ENCODE measurements around the gene COLEC11. TPM values are rescaled to one million over a fixed set of nuclear protein-coding genes. Genes with fewer than 3 reads are reported as not detected.

Gene COLEC11
- total and polyA plus RNA-seq, 5 experiments from 2014 or later: 1.8 to 1.9 TPM; not detected in 3

GRCh38 chr2:3639653-3640052 is 44.7 kb downstream of the COLEC11 start:
- no peak overlapping the region for H3K4me3 Mint-ChIP-seq
- peaks cover 0 to 26% (median 0%) of the 10 kb centered on the region in 5 donors for H3K27me3 Mint-ChIP-seq
- peaks cover 0 to 3% (median 0%) of the 10 kb centered on the region in 4 donors for H3K4me1 Mint-ChIP-seq
- no peak for DNase-seq
- H3K9me3 Mint-ChIP-seq: no peaks in the 10 kb centered on the region
- ATAC-seq: no peak
- H3K36me3 Mint-ChIP-seq: no peaks in the 10 kb centered on the region
- H3K27ac Mint-ChIP-seq: no peak overlapping the region
- POLR2A ChIA-PET: no interaction called here

GRCh38 chr2:3641181-3641580 is 46.3 kb downstream of the COLEC11 start:
- H3K27ac Mint-ChIP-seq: no peak overlapping the region
- peaks cover 0 to 3% (median 0%) of the 10 kb centered on the region in 4 donors for H3K4me1 Mint-ChIP-seq
- POLR2A ChIA-PET: no interaction called here
- no peaks in the 10 kb centered on the region for H3K9me3 Mint-ChIP-seq
- no peak overlapping the region for H3K4me3 Mint-ChIP-seq
- H3K27me3 Mint-ChIP-seq: peaks cover 0 to 15% (median 0%) of the 10 kb centered on the region in 5 donors
- no peak for DNase-seq
- no peaks in the 10 kb centered on the region for H3K36me3 Mint-ChIP-seq
- ATAC-seq: no peak

GRCh38 chr2:3641841-3642421 is 47.0 kb downstream of the COLEC11 start:
- POLR2A ChIA-PET: interaction anchor here (1.1 kb wide), 1 partner anchor 32 kb away, joined by 3 read pairs; no protein-coding TSS in a partner anchor
- H3K36me3 Mint-ChIP-seq: no peaks in the 10 kb centered on the region
- no peak overlapping the region for H3K4me3 Mint-ChIP-seq
- DNase-seq (no peak), ATAC-seq (no peak)
- H3K27me3 Mint-ChIP-seq: peaks cover 0 to 8% (median 0%) of the 10 kb centered on the region in 5 donors
- H3K9me3 Mint-ChIP-seq: no peaks in the 10 kb centered on the region
- H3K27ac Mint-ChIP-seq: peak overlapping the region in 1 of 10 donors; percentile 17
- H3K4me1 Mint-ChIP-seq: peaks cover 0 to 3% (median 0%) of the 10 kb centered on the region in 4 donors

- peak in 1 of 10 donors; percentile 15 for DNase-seq
- H3K27me3 Mint-ChIP-seq: peaks cover 0 to 2% (median under 1%) of the 10 kb centered on the region in 5 donors
- POLR2A ChIA-PET: interaction anchor here (1.1 kb wide), 1 partner anchor 33 kb away, joined by 3 read pairs; no protein-coding TSS in a partner anchor
- H3K27ac Mint-ChIP-seq: peak overlapping the region in 1 of 10 donors; percentile 49
- no peaks in the 10 kb centered on the region for H3K36me3 Mint-ChIP-seq
- no peaks in the 10 kb centered on the region for H3K9me3 Mint-ChIP-seq
- H3K4me1 Mint-ChIP-seq: peaks cover 0 to 3% (median 0%) of the 10 kb centered on the region in 4 donors
- no peak overlapping the region for H3K4me3 Mint-ChIP-seq
- ATAC-seq: no peak
Observed at GRCh38 chr2:3642521-3643215, 47.8 kb downstream of the COLEC11 start.

- Mint-ChIP-seq H3K4me3 (no peak overlapping the region), H3K36me3 (no peaks in the 10 kb centered on the region), H3K27me3 (peaks cover 0 to 2% (median 0%) of the 10 kb centered on the region in 5 donors), H3K4me1 (peaks cover 0 to 3% (median 0%) of the 10 kb centered on the region in 4 donors), H3K9me3 (no peaks in the 10 kb centered on the region), H3K27ac (no peak overlapping the region)
- POLR2A ChIA-PET: interaction anchor here (1.2 kb wide), 1 partner anchor 38 kb away, joined by 3 read pairs; no protein-coding TSS in a partner anchor
- no peak for DNase-seq
- no peak for ATAC-seq
Observed at GRCh38 chr2:3643371-3644245, 48.7 kb downstream of the COLEC11 start.

- POLR2A ChIA-PET: interaction anchor here (1.2 kb wide), 1 partner anchor 38 kb away, joined by 3 read pairs; no protein-coding TSS in a partner anchor
Observed at GRCh38 chr2:3644246-3644525, 49.3 kb downstream of the COLEC11 start.

GRCh38 chr2:3644891-3645605 is 50.1 kb downstream of the COLEC11 start:
- no peaks in the 10 kb centered on the region for H3K36me3 Mint-ChIP-seq
- no peak overlapping the region for H3K27ac Mint-ChIP-seq
- H3K4me3 Mint-ChIP-seq: no peak overlapping the region
- POLR2A ChIA-PET: interaction anchor here (1.2 kb wide), 1 partner anchor 39 kb away, joined by 3 read pairs; no protein-coding TSS in a partner anchor
- H3K27me3 Mint-ChIP-seq: peaks cover 0 to 2% (median 0%) of the 10 kb centered on the region in 5 donors
- ATAC-seq: no peak
- H3K4me1 Mint-ChIP-seq: peaks cover 0 to 3% (median 0%) of the 10 kb centered on the region in 4 donors
- no peak for DNase-seq
- no peaks in the 10 kb centered on the region for H3K9me3 Mint-ChIP-seq

More at GRCh38 chr2:3644246-3644525, 49.3 kb downstream of the COLEC11 start:
- Mint-ChIP-seq H3K36me3 (no peaks in the 10 kb centered on the region), H3K9me3 (no peaks in the 10 kb centered on the region), H3K4me1 (peaks cover 0 to 3% (median 0%) of the 10 kb centered on the region in 4 donors), H3K4me3 (no peak overlapping the region), H3K27me3 (peaks cover 0 to 2% (median 0%) of the 10 kb centered on the region in 5 donors), H3K27ac (no peak overlapping the region)
- no peak for ATAC-seq
- DNase-seq: no peak

- Mint-ChIP-seq H3K27me3 (peaks cover 0 to 2% (median 0%) of the 10 kb centered on the region in 5 donors), H3K36me3 (no peaks in the 10 kb centered on the region), H3K4me1 (peaks cover 2 to 4% (median 3%) of the 10 kb centered on the region in 4 donors), H3K4me3 (no peak overlapping the region), H3K9me3 (no peaks in the 10 kb centered on the region), H3K27ac (no peak overlapping the region)
- DNase-seq (no peak), ATAC-seq (no peak)
- POLR2A ChIA-PET: no interaction called here
Observed at GRCh38 chr2:3645745-3646389, 51.0 kb downstream of the COLEC11 start.

- H3K4me1 Mint-ChIP-seq: peaks cover 4 to 9% (median 6%) of the 10 kb centered on the region in 4 donors
- H3K36me3 Mint-ChIP-seq: no peaks in the 10 kb centered on the region
- H3K27ac Mint-ChIP-seq: peak overlapping the region in 1 of 10 donors; percentile 59
- H3K27me3 Mint-ChIP-seq: peaks cover 0 to 3% (median 0%) of the 10 kb centered on the region in 5 donors
- DNase-seq: no peak
- ATAC-seq: no peak
- POLR2A ChIA-PET: no interaction called here
- H3K9me3 Mint-ChIP-seq: no peaks in the 10 kb centered on the region
- H3K4me3 Mint-ChIP-seq: no peak overlapping the region
Observed at GRCh38 chr2:3646446-3646845, 51.5 kb downstream of the COLEC11 start.

GRCh38 chr2:3647246-3647645 is 52.3 kb downstream of the COLEC11 start:
- Mint-ChIP-seq H3K9me3 (no peaks in the 10 kb centered on the region), H3K4me1 (peaks cover 9 to 17% (median 12%) of the 10 kb centered on the region in 4 donors), H3K27me3 (peaks cover 0 to 3% (median 0%) of the 10 kb centered on the region in 5 donors), H3K36me3 (no peaks in the 10 kb centered on the region), H3K27ac (no peak overlapping the region), H3K4me3 (no peak overlapping the region)
- no peak for DNase-seq
- POLR2A ChIA-PET: no interaction called here
- no peak for ATAC-seq

- no peak for ATAC-seq
- peaks cover 6 to 18% (median 17%) of the 10 kb centered on the region in 4 donors for H3K4me1 Mint-ChIP-seq
- POLR2A ChIA-PET: no interaction called here
Observed at GRCh38 chr2:3647831-3648651, 53.1 kb downstream of the COLEC11 start.

More at GRCh38 chr2:3647831-3648651, 53.1 kb downstream of the COLEC11 start:
- H3K4me3 Mint-ChIP-seq: no peak overlapping the region
- H3K9me3 Mint-ChIP-seq: no peaks in the 10 kb centered on the region
- no peaks in the 10 kb centered on the region for H3K36me3 Mint-ChIP-seq
- peaks cover 0 to 3% (median 0%) of the 10 kb centered on the region in 5 donors for H3K27me3 Mint-ChIP-seq
- H3K27ac Mint-ChIP-seq: peak overlapping the region in 2 of 10 donors; percentile 21 to 52
- no peak for DNase-seq

Measured in naive thymus-derived CD8-positive, alpha-beta T cell (primary cell).